Endometrium (tissue), 2 donors: ENCODE data around the gene ZNF493.

Experiments
- FAIRE-seq: peaks from 2 replicates; lab custom pipeline; 2012; peaks lifted over from hg19 to GRCh38; lab: Jason Lieb, UNC
- donor health status: control.
- donor health status: control.

The ZNF493 gene

DNA sequence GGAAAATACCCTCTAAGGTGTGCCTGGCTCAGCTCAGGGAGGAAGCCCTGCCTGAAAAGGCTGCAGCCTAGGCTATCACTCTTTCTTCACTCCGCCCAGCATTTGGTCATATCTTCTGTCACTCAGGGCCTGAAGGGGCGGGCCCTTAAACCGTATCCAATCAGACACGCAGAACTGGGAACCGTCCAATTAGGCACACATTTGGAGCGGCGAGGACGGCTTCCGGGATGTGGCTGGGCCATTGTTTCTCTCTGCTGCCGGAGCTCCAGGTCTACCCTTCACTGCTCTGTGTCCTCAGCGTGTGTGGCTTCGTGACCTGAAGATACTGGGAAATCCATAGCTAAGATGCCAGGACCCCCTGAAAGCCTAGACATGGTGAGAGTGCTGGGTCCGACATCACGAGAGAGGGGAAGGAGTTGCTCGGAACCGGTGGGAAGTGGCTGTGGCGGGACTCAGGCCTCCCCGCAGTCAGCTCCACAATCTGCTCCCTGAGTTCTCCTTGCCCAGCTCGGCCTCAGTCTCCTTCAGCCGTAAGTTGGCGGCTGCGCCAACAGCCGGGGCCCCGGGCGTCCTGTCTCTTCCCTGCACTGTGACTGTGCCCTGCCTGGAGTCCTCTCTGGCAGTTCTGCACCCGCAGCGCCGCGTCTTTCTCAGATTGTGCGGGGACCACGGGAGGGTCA lies at the start of gene ZNF493:
ZNF493 (plus strand) TSS at position 241 of the 680 bp plus-strand sequence; CDS start at position 346, 105 bp downstream.
- peak; percentile 97 for FAIRE-seq

DNA sequence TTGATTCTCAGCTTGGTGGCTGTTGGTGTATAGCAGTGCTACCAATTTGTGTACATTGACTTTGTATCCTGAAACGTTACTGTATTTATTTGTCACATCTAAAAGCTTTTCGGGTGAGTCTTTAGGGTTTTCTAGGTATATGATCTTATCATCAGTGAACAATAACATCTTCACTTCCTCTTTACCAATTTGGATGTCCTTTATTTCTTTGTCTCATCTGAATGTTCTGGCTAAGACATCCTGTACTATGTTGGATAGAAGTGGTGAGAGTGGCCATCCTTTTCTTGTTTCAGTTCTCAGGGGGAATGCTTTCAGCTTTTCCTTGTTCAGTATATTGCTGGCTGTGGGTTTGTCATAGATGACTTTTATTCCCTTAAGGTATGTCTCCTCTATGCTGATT lies 44.1 kb upstream of the ZNF493 start:
- FAIRE-seq: no peak

DNA sequence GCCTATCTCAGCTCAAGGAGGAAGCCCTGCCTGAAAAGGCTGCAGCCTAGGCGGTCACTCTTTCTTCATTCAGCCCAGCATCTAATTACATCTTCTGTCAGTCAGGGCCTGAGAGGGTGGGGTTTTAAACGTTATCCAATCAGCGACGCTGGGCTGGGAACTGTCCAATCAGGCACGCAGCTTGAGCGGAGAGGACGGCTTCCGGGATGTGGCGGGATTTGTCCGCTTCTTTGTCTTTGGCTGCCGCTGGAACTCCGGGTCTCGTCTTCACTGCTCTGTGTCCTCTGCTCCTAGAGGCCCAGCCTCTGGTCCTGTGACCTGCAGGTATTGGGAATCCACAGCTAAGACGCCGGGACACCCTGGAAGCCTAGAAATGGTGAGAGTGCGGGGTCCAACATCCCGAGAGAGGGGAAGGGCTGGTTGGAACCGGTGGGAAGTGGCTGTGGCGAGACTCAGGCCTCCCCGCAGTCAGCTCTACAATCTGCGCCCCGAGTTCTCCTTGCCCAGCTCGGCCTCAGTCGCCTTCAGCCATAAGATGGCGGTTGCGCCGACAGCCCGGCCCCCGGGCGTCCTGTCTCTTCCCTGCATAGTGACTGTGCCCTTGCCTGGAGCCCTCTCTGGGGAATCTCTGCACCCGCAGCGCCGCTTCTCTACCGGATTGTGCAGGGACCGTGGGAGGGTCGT lies 38.0 kb upstream of the ZNF493 start, which contains the start of gene ZNF738:
ZNF738 (plus strand) TSS at position 233 of the 684 bp plus-strand sequence; CDS start at position 374, 141 bp downstream.
- FAIRE-seq: peak; percentile 97

DNA sequence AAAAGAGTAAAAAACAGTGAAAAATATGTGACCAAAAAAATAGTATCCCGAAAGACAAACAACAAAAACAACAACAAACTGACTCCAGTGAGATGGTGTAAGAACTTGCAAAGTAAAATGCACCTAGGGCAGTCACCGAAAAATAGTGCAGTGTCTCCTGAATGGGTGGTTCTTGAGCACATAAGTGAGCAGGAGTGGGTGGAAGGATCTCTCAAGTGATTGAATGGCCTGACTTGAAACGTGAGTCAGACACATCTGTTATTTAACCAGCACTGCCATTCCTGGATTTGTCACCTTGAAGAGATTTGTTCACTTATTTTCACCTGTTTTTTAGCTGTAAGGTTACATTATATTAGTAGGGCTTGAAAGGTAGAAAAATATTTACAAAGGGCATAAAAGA lies 34.6 kb upstream of the ZNF493 start:
- no peak for FAIRE-seq

DNA sequence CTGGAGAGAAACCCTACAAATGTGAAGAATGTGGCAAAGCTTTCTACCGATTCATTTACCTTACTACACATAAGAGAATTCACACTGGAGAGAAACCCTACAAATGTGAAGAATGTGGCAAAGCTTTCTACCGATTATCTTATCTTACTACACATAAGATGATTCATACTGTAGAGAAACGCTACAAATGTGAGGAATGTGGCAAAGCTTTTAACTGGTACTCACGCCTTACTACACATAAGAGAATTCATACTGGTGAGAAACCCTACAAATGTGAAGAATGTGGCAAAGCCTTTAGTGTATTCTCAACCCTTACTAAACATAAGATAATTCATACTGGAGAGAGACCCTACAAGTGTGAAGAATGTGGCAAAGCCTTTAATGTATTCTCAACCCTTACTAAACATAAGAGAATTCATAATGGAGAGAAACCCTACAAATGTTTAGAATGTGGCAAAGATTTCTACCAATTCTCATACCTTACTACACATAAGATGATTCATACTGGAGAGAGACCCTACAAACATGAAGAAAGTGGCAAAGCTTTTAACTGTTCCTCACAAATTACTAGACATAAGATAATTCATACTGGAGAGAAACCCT lies 12.9 kb upstream of the ZNF493 start:
- no peak for FAIRE-seq

DNA sequence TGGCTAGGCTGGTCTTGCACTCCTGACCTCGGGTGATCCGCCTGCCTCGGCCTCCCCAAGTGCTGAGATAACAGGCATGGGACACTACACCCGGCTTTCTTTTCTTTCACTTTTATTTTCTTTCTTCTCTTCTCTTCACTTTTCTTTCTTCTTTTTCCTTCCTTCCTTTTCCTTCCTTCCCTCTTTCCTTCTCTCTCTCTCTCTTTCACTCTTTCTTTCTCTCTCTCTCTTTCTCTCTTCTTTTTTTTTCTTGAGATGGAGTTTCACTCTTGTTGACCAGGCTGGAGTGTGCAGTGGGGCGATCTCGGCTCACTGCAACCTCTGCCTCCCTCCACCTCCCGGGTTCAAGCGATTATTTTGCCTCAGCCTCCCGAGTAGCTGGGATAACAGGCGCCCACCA lies 812 bp upstream of the ZNF493 start:
- no peak for FAIRE-seq

DNA sequence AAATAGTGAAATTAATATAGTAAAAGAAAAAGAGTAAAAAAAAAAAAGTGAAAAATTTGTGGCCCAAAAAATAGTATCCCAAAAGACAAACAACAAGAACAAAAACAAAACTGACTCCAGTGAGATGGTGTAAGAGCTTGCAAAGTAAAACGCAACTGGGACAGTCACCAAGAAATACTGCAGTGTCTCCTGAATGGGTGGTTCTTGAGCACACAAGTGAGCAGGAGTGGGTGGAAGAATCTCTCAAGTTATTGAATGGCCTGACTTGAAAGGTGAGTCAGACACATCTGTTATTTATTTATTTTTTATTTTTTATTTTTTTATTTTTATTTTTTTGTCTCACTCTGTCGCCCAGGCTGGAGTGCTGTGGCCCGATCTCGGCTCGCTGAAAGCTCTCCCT lies 1.9 kb downstream of the ZNF493 start:
- no peak for FAIRE-seq

DNA sequence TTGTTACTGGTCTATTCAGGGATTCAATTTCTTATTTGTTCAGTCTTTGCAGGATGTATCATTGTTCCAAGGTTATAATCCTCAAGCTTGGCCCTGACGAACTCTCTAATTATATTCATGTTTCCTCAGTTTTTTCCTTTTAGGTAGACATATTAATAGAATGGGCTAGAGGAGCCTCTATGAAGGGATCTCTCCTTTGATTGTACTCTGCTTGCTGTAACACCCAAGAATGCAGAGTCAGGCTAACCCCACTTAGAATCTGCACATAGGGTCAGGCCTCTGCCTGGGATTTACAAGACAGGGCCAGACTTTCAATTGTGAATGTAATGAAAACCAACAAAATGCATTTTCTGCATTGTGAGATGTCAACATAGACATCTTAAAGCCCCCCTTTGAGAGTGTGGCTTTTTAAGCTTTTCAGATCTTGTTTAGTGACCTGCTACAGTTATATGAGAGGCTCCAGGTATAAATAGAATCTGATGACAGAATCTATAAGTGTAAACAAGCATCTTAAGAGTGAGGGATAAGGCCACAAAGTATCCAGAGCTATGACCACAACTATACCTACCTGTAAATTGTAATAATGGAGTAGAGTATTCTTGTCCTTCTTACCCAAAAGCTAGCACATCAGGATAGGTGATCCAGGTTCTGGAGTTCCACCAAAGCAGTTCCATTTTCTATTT lies 5.5 kb downstream of the ZNF493 start:
- FAIRE-seq: no peak

DNA sequence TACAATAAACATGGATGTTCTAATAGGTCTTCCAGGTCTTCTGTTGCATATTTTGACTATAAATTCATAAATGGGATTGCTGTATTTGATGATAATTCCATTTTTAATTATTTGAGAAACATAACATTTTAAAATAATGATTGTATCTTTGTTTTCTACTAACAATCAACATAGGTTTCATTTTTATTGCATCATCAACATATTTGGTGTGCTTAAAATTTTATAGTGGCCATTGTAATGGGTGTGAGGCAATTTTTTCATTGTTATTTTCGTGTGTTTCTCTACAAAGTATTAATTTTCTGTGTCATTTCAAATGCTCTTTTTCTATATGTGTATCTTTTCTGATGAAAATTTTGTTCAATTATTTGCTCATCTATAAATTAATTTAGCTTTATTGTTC lies 13.2 kb downstream of the ZNF493 start:
- FAIRE-seq: peak; percentile 29

DNA sequence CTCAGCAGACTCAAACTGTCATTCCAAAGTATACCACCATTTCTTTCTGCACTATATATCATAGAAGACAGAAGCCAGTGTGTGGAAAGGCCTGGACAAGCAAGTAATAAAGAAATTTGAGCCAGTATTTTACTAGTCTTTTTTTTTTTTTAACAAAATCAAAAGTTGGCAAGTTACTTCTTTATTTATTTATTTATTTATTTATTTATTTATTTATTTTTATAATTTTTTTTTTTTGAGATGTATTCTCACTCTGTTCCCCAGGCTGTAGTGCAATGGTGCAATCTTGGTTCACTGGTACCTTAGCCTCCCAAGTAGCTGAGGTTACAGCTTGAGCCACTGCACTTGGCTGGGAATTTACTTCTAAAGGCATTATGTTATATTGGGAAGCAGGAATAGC lies 25.3 kb downstream of the ZNF493 start:
- FAIRE-seq: no peak

DNA sequence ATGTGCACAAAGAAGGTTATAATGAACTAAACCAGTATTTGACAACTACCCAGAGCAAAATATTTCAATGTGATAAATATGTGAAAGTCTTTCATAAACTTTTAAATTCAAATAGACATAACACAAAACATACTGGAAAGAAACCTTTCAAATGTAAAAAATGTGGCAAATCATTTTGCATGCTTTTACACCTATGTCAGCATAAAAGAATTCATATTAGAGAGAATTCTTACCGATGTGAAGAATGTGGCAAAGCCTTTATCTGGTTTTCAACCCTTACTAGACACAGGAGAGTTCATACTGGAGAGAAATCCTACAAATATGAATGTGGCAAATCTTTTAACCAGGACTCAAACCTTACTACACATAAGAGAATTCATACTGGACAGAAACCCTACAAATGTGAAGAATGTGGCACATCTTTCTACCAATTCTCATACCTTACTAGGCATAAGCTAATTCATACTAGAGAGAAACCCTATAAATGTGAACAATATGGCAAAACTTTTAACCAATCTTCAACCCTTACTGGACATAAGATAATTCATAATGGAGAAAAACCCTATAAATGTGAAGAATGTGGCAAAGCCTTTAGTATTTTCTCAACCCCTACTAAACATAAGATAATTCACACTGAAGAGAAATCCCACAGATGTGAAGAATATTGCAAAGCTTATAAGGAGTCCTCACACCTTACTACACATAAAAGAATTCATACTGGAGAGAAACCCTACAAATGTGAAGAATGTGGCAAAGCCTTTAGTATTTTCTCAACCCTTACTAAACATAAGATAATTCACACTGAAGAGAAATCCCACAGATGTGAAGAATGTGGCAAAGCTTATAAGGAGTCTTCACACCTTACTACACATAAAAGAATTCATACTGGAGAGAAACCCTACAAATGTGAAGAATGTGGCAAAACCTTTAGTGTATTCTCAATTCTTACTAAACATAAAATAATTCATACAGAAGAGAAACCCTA lies 26.4 kb downstream of the ZNF493 start:
- FAIRE-seq: no peak

DNA sequence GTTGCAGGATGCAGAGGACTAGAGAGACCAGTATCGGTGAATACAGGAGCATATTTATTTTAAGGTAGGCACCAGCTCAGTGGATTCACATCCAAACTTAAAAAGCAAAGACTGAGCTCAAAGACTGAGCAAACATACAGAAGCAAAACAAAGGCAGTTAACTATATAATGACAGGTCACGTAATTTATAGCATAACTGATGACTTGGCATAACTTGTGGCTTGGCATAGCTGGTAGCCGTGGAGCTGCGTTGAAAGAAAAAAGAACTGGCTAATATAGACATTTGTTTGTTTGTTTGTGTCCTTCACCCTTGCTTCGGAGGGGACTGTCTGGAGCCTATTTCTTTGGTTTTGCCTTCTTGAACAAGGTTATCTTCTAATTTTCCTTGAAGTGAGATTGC lies 33.7 kb downstream of the ZNF493 start:
- FAIRE-seq: no peak

DNA sequence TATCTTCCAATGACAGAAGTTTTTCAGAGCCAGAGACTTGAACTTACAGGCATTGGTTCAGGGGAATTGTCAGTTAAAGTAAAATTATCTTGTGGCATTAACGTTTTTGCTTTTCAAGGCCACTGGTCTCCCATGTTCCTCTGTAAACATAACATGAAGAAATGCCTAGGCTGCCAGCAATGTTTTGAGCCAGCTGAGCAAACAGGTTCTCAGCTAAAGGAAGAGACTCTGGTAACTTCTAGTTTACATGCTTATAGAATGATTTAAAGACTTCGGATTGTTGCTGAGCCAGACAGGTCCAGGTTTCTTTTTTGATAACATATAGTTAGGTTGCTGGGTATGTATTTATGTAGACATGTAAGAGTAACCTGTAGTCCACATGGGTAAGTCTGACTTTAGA lies 35.7 kb downstream of the ZNF493 start:
- FAIRE-seq: no peak

DNA sequence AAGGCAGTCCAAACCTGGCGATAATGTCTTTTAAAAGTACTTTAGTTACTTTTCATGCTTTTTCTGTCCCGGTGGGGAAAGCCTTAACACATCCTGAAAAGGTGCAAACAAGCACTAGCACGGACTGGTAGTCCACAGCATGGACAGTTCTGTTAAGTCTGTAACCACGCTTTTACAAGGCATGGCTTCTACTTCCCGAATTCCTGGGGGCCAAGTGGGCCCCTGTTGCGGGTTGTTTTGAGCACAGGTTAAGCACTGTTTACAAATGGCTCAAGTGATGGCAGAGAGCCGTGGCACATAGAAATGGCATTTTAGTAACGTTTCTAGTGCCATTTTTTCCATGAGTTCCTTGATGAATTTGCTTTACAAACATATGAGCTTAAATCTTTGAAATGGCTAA lies 37.6 kb downstream of the ZNF493 start:
- FAIRE-seq: no peak

DNA sequence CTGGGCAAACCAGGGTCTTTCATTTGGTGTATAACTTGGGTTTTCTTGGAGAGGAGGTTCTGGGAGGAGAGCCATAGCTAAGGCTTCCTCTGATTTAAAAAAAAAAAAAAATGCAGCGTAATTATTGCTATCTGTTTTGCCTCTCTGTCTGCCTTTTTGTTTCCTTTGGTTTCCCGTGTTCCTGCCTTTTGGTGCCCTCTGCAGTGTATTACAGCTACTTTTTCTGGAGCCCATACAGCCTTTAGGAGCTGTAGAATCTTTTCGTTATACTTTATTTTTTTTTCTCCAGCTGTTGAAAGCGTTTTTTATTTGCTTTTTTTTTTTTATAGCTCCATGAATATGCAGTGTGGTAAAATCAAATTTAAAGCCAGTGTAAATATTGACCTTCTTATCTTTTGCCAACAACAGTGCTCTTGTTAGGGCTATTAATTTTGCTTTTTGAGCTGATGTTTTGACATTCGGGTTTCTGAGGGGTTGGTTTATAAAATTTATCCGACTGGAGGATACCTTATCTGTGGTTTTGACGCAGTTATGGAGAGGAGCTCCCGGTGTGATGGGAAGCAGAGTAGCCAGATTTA lies 38.1 kb downstream of the ZNF493 start:
- no peak for FAIRE-seq

DNA sequence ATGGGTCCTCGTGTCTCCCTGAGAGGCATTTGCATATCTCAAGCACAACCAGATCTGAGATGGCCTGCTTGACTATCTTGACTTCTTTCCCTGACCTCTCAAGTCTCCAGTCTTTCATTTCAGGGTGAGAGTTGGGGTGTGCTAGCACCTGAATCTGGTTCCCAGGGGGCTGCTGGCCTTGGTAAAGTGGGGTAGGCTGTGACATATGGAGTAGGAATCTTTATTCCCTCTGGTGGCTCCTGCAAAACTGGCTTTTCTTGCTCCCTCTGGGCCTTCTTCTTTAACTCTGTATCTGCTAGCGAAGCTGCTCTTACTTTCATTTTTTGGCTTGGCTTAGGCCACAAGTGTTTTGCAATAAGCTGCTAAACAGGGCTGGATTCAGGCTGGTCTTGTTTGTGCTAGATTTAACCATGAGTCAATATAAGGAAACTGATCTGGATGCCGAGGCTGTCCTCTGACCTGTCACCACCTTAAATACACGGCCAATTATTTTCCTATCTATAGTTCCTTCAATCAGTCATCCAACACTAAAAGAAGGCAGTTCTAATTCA lies 42.3 kb downstream of the ZNF493 start:
- no peak for FAIRE-seq

DNA sequence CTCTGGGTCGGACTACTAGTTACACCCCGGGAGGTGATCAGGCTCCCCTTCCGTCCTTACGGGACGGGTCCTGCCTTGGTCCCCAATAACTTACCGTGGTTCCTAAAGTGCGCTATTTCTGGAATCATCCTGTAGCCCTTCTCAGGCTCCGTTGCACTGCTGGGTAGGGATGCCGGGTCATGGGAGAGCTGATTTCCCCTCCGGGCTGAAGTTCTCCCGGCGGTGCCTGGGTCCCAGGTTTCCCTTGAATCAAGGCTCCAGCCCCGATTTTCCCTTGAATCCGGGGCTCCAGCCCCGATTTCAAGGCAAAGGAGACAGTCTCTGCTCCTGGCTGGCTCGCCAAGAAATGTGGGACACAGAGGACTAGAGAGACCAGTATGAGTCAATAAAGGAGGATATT lies 43.4 kb downstream of the ZNF493 start:
- no peak for FAIRE-seq

DNA sequence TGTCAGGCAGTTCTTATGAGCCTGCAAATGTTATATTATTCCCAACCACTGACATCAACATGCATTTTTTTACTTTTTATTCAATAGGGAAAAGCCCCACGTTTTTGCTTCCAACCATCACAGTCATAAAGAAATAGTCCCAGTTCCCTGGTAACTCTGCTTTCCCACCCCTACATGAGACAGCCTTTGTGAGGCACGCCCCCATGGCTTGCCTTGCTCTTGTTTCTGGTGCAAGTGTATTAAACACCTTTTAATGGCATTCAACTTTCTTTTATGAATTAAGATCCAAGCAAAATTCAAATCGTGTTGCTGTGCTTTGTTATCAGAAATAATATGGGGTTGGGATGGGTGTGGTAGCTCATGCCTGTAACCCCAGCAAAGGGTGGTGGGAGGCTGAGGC lies 54.3 kb downstream of the ZNF493 start:
- FAIRE-seq: no peak

DNA sequence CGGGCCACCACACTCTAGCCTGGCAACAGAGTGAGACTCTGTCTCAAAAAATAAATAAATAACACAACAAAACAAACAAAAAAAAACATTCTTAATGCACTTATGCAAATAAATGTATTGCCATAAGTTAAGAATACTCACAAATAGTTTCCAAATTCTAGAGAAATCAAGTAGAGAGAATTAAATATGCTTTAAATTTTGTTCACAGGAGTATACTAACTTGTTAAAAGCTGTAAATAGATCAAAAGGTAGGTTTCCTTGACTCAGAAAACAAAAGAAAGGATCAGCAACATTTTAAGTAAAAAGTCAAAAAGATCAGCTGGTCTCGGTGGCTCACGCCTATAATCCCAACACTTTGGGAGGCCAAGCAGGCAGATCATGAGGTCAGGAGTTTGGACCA lies 58.0 kb downstream of the ZNF493 start:
- no peak for FAIRE-seq

DNA sequence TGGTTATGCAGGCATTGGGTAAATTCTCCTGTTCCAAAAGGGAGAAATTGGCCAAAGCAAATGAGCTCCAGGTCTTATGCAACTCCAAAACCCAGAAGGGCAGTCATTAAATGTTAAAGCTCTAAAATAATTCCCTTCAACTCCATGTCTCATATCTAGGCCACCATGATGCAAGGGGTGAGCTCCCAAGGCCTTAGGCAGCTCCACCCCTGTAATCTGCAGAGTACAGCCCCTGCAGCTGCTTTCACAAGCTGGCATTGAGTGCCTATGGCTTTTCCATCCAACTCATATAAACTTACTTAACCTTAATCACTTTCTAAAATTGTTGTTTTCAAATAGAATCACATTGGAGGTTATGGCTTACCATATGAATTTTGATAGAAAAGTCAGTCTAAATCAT lies 63.8 kb downstream of the ZNF493 start:
- FAIRE-seq: no peak

DNA sequence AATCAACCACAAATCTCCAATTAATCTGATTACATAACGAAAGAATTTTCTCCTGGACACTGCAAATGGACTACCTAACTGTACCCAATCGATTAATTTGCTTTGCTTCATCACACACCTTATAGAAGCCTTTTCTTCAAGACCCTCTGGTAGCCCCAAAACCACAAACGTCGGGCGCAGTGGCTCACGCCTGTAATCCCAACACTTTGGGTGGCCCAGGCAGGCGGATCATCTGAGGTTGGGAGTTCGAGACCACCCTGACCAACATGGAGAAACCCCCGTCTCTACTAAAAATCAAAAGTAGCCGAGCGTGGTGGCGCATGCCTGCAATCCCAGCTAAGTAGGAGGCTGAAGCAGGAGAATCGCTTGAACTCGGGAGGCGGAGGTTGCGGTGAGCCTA lies 65.6 kb downstream of the ZNF493 start:
- FAIRE-seq: no peak
